Measurements from ENCODE around the gene FOXP1. TPM values are rescaled to one million over a fixed set of nuclear protein-coding genes. Genes with fewer than 3 reads are reported as not detected.

The FOXP1 gene
- total and polyA plus RNA-seq, 2 of the 13 experiments (the other 11 are each of a cell fraction or from before 2014, with no cell fraction given), result 40.4 to 59.0 TPM

GRCh38 chr3:71441925-71442651, 141.4 kb downstream of the FOXP1 start:
- no peak overlapping the region for H2AFZ ChIP-seq (ENCODE audit: low read length)
- no peak overlapping the region for H3K4me3 ChIP-seq (replicated peaks in 1 of 3; ENCODE audit: insufficient read depth in 1 of 3, low read depth in 2 of 3, low read length in 3 of 3)
- ChIA-PET CTCF (ENCODE audit: low intra/inter-chr PET ratio, low total read pairs) (no interaction called here), POLR2A (no interaction called here)
- ATAC-seq (no peak), DNase-seq (ENCODE audit: low spot score) (no peak), FAIRE-seq (no peak)
- TF ChIP-seq ARNTL (CRISPR knock-in tag; IDR thresholded peaks at IDR 0.05) (no peak), HIVEP1 (CRISPR knock-in tag; IDR thresholded peaks at IDR 0.05) (no peak), ATF7 (IDR thresholded peaks at IDR 0.05) (no peak), ATF7 (CRISPR knock-in tag; IDR thresholded peaks at IDR 0.05) (no peak), ZNF629 (CRISPR knock-in tag; conservative IDR thresholded peaks at IDR 0.05) (no peak), ZBTB33 (CRISPR knock-in tag; IDR thresholded peaks at IDR 0.05) (no peak), CREB1 (IDR thresholded peaks at IDR 0.05) (no peak), CREB1 (CRISPR knock-in tag; IDR thresholded peaks at IDR 0.05) (no peak), NFE2L1 (CRISPR knock-in tag; IDR thresholded peaks at IDR 0.05; ENCODE audit: borderline replicate concordance) (no peak), HNF4G (IDR thresholded peaks at IDR 0.05; ENCODE audit: borderline replicate concordance, low read depth, low read length) (no peak), HNF4G (CRISPR knock-in tag; IDR thresholded peaks at IDR 0.05; ENCODE audit: borderline replicate concordance, low read depth) (no peak), CHCHD3 (CRISPR knock-in tag; IDR thresholded peaks at IDR 0.05) (no peak), RFXANK (CRISPR knock-in tag; IDR thresholded peaks at IDR 0.05) (no peak), RXRA (CRISPR knock-in tag; IDR thresholded peaks at IDR 0.05) (no peak)
- in situ Hi-C loops (cut with HindIII; ENCODE audit: extremely low pct_ligation_motif_present, low pct_unique_long_range_greater_than_20kb) (no loop called here), intact Hi-C loops (cut with micrococcal nuclease; ENCODE audit: unreplicated experiment) (no loop called here)
- WGBS (ENCODE audit: low lambda C conversion rate), result 90% methylated on average over 11 of the region's 11 CpGs
- H4K20me1 ChIP-seq (ENCODE audit: insufficient read depth, low read length), result peaks cover 8% of the 10 kb centered on the region
- H3K4me1 ChIP-seq (ENCODE audit: insufficient read depth, low read length), result no peaks in the 10 kb centered on the region
- H3K79me2 ChIP-seq (ENCODE audit: insufficient read depth, low read length), result peaks cover 18% of the 10 kb centered on the region
- no peaks in the 10 kb centered on the region for H3K9me3 ChIP-seq (ENCODE audit: low read length)
- H3K36me3 ChIP-seq (replicated peaks in 1 of 2; ENCODE audit: control insufficient read depth in 1 of 2, insufficient read depth in 2 of 2, low read length in 2 of 2), result peaks cover 0 to 5% of the 10 kb centered on the region in 2 experiments; a peak in 3 of 5 replicates
- no peak overlapping the region for H3K9ac ChIP-seq (ENCODE audit: insufficient read depth, low read depth, low read length)
- H3K27ac ChIP-seq (ENCODE audit: extremely low read length, insufficient read depth, low read length), result no peak overlapping the region
- no peaks in the 10 kb centered on the region for H3K27me3 ChIP-seq (ENCODE audit: control insufficient read depth in 1 of 2, insufficient read depth in 2 of 2, low read length in 2 of 2)
- no TSS peak for BruUV-seq (replicated peaks)
- no peak overlapping the region for H3K4me2 ChIP-seq (ENCODE audit: low read depth, low read length)
